ENCODE results near the gene C10orf88. TPM values are rescaled to one million over a fixed set of nuclear protein-coding genes. Genes with fewer than 3 reads are reported as not detected.

C10orf88 gene
- total and polyA plus RNA-seq, 8 donors: 1.7 to 17.1 (median 3.6) TPM

- Histone ChIP-seq H3K27me3 (peaks cover 0 to 4% (median 0%) of the 10 kb centered on the region in 3 donors), H3K4me1 (no peaks in the 10 kb centered on the region), H3K4me3 (no peak overlapping the region), H3K36me3 (no peaks in the 10 kb centered on the region), H3K27ac (no peak overlapping the region), H3K9me3 (no peaks in the 10 kb centered on the region)
- TF ChIP-seq CTCF (IDR thresholded peaks at IDR 0.05) (no peak), POLR2AphosphoS5 (IDR thresholded peaks at IDR 0.05) (no peak)
- WGBS, 5 donors: 81 to 88% (median 86%) methylated on average over 5 of the region's 5 CpGs
- no peak for DNase-seq
- intact Hi-C loops (cut with DNase I; ENCODE audit: low total_unique reads): no loop called here
Measured at GRCh38 chr10:122894261-122894944, 59.6 kb downstream of the C10orf88 start.

GRCh38 chr10:122884166-122884565 lies 69.9 kb downstream of the C10orf88 start:
- intact Hi-C loops (cut with DNase I; ENCODE audit: low total_unique reads): no loop called here

GRCh38 chr10:122882766-122883165 lies 71.3 kb downstream of the C10orf88 start:
- intact Hi-C loops (cut with DNase I; ENCODE audit: low total_unique reads): no loop called here
- DNase-seq: no peak
- no peak overlapping the region for H3K27ac ChIP-seq
- no peak for TF ChIP-seq CTCF (IDR thresholded peaks at IDR 0.05)
- TF ChIP-seq EP300 (IDR thresholded peaks at IDR 0.05): no peak
- no peak for TF ChIP-seq POLR2A (IDR thresholded peaks at IDR 0.05)
- no peak for TF ChIP-seq POLR2AphosphoS5 (IDR thresholded peaks at IDR 0.05)
- peaks cover 0 to 4% (median 0%) of the 10 kb centered on the region in 3 donors for H3K27me3 ChIP-seq
- peaks cover 7 to 27% (median 23%) of the 10 kb centered on the region in 4 donors for H3K4me1 ChIP-seq
- H3K9me3 ChIP-seq: no peaks in the 10 kb centered on the region
- no peaks in the 10 kb centered on the region for H3K36me3 ChIP-seq
- no peak overlapping the region for H3K4me3 ChIP-seq

More at GRCh38 chr10:122884166-122884565, 69.9 kb downstream of the C10orf88 start:
- no peaks in the 10 kb centered on the region for H3K36me3 ChIP-seq
- no peak for DNase-seq
- H3K27ac ChIP-seq: no peak overlapping the region
- no peak for TF ChIP-seq POLR2AphosphoS5 (IDR thresholded peaks at IDR 0.05)
- TF ChIP-seq EP300 (IDR thresholded peaks at IDR 0.05): no peak
- no peak for TF ChIP-seq POLR2A (IDR thresholded peaks at IDR 0.05)
- TF ChIP-seq CTCF (IDR thresholded peaks at IDR 0.05): no peak
- H3K9me3 ChIP-seq: no peaks in the 10 kb centered on the region
- H3K4me3 ChIP-seq: no peak overlapping the region
- H3K27me3 ChIP-seq: peaks cover 0 to 4% (median 0%) of the 10 kb centered on the region in 3 donors
- H3K4me1 ChIP-seq: peaks cover 7 to 13% (median 11%) of the 10 kb centered on the region in 4 donors
- 70 to 100% (median 93%) methylated on average over 1 of the region's 1 CpG for WGBS, 5 donors

Other genes starting within 250 kb of the C10orf88 start
- gene CUZD1, start 108.4 kb downstream of the C10orf88 start, total RNA-seq: under 1 TPM in 3 of 5 donors, not detected in 2; 0.55 to 0.58 (median 0.58) TPM
- 10 to 100 TPM in 1 of 3 donors, 1 to 10 TPM in 1, under 1 TPM in 1; 0.44 to 14.1 (median 1.1) TPM for gene CUZD1, start 108.4 kb downstream of the C10orf88 start, polyA plus RNA-seq
- gene FAM24B, start 74.6 kb downstream of the C10orf88 start, total RNA-seq: 1 to 10 TPM in 3 of 5 donors, not detected in 2; 2.0 to 4.5 (median 2.0) TPM
- 1 to 10 TPM; 3.1 to 4.3 (median 3.7) TPM for gene FAM24B, start 74.6 kb downstream of the C10orf88 start, polyA plus RNA-seq
- not detected for gene FAM24A, start 43.6 kb downstream of the C10orf88 start, total RNA-seq
- not detected for gene FAM24A, start 43.6 kb downstream of the C10orf88 start, polyA plus RNA-seq
- gene PSTK, start 26.2 kb upstream of the C10orf88 start, total RNA-seq: 10 to 100 TPM in 1 of 5 donors, 1 to 10 TPM in 2, not detected in 2; 1.2 to 11.6 (median 5.0) TPM
- 1 to 10 TPM; 3.5 to 4.4 (median 3.8) TPM for gene PSTK, start 26.2 kb upstream of the C10orf88 start, polyA plus RNA-seq
- gene IKZF5, start 54.6 kb upstream of the C10orf88 start, total RNA-seq: 10 to 100 TPM in 2 of 5 donors, 1 to 10 TPM in 3; 3.5 to 18.5 (median 9.8) TPM
- 1 to 10 TPM; 5.4 to 8.4 (median 5.5) TPM for gene IKZF5, start 54.6 kb upstream of the C10orf88 start, polyA plus RNA-seq
- gene ACADSB, start 54.8 kb upstream of the C10orf88 start, total RNA-seq: 10 to 100 TPM in 4 of 5 donors, 1 to 10 TPM in 1; 3.8 to 19.1 (median 12.9) TPM
- gene ACADSB, start 54.8 kb upstream of the C10orf88 start, polyA plus RNA-seq: 10 to 100 TPM in 1 of 3 donors, 1 to 10 TPM in 2; 8.2 to 10.7 (median 8.8) TPM
- under 1 TPM in 1 of 5 donors, not detected in 4; 0.37 TPM for gene HMX3, start 181.7 kb upstream of the C10orf88 start, total RNA-seq
- not detected for gene HMX3, start 181.7 kb upstream of the C10orf88 start, polyA plus RNA-seq
- gene HMX2, start 193.9 kb upstream of the C10orf88 start, total RNA-seq: not detected
- gene HMX2, start 193.9 kb upstream of the C10orf88 start, polyA plus RNA-seq: not detected
- gene BUB3, start 200.2 kb upstream of the C10orf88 start, total RNA-seq: 100 to 1,000 TPM in 3 of 5 donors, 10 to 100 TPM in 2; 51.3 to 160 (median 117) TPM
- 10 to 100 TPM; 33.4 to 45.4 (median 36.4) TPM for gene BUB3, start 200.2 kb upstream of the C10orf88 start, polyA plus RNA-seq